Activated T-helper 2 cell treated with anti-CD3 and anti-CD28 coated beads, Interferon-gamma antibody, Interleukin-2, Interleukin-4, amounts not matched to agents 10 μg/mL and 5 μg/mL and 100 μg/mL, durations not matched to agents 14 hours and 24 hours and 36 hours (primary cell): ENCODE measurements around the gene OCA2. TPM values are rescaled to one million over a fixed set of nuclear protein-coding genes. Genes with fewer than 3 reads are reported as not detected.
"Not testable (repeated sequence)": the region's sequence is repeated elsewhere in the genome, so short reads cannot be mapped to it uniquely, and the experiment has no call there.

Experiments
- DNase-seq: peaks from one replicate; pipeline ENCODE4 v3.0.0; 2021; ENCODE audit warnings: low spot score
- H3K27ac Mint-ChIP-seq: one replicate; pipeline ENCODE4 v1.8.0; 2021; ENCODE audit warnings: mixed read lengths
- H3K27me3 Mint-ChIP-seq: one replicate; pipeline ENCODE4 v1.8.0; 2021; ENCODE audit warnings: low read depth, mixed read lengths
- H3K36me3 Mint-ChIP-seq: one replicate; pipeline ENCODE4 v1.8.0; 2021; ENCODE audit warnings: low read depth, mixed read lengths
- H3K4me1 Mint-ChIP-seq: one replicate; pipeline ENCODE4 v1.8.0; 2021; ENCODE audit warnings: low read depth, mixed read lengths
- H3K4me3 Mint-ChIP-seq: one replicate; pipeline ENCODE4 v1.8.0; 2021; ENCODE audit warnings: low read depth, mild to moderate bottlenecking, moderate library complexity, mixed read lengths
- H3K9me3 Mint-ChIP-seq: one replicate; pipeline ENCODE4 v1.8.0; 2021; ENCODE audit warnings: mixed read lengths
- intact Hi-C: fragments of 100-400 bp; cut with micrococcal nuclease; formaldehyde crosslinking; loops from one replicate; pipeline ENCODE4 v1.15.1; 2023
- total RNA-seq: library from RNA; stranded (reverse); gene quantifications from 2 replicates; pipeline ENCODE4 v1.2.3, GENCODE V29; 2022

OCA2 gene
- total RNA-seq, 1 donor from 2014 or later: not detected

GRCh38 chr15:28128031-28128430 lies 28.9 kb upstream of the OCA2 start:
- Mint-ChIP-seq H3K4me1 (peaks cover 2% of the 10 kb centered on the region), H3K36me3 (peaks cover 11% of the 10 kb centered on the region), H3K27me3 (no peaks in the 10 kb centered on the region), H3K9me3 (no peaks in the 10 kb centered on the region), H3K27ac (no peak overlapping the region), H3K4me3 (no peak overlapping the region)
- no peak for DNase-seq
- intact Hi-C loops: no loop called here

- Mint-ChIP-seq H3K9me3 (no peaks in the 10 kb centered on the region), H3K27me3 (no peaks in the 10 kb centered on the region), H3K36me3 (peaks cover 11% of the 10 kb centered on the region), H3K4me3 (no peak overlapping the region), H3K4me1 (no peaks in the 10 kb centered on the region), H3K27ac (no peak overlapping the region)
- DNase-seq: no peak
- intact Hi-C loops: no loop called here
Observed at GRCh38 chr15:28127036-28127435, 27.9 kb upstream of the OCA2 start.

GRCh38 chr15:28125673-28126651 lies 26.8 kb upstream of the OCA2 start:
- no peak for DNase-seq
- Mint-ChIP-seq H3K9me3 (no peaks in the 10 kb centered on the region), H3K4me1 (no peaks in the 10 kb centered on the region), H3K27me3 (no peaks in the 10 kb centered on the region), H3K36me3 (peaks cover 13% of the 10 kb centered on the region), H3K4me3 (no peak overlapping the region), H3K27ac (no peak overlapping the region)
- intact Hi-C loops: no loop called here

DNA sequence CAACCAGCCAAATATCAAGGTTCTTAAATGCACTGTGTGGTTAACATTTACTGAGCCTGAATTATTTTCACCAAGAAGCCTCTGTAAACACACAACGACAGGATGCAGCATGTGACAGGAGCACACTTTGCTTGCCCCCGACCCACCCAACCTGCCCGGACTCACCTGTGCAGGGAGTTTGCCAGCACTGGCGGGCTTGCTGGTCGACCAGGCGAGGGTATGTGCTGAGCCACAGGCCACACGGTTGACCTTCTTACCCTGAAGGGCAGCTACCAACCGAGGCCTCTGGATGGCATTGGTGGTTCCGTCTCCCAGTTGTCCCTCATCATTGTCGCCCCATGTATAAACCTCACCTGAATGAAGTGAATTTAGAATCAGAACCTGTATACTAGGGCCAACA lies 25.7 kb upstream of the OCA2 start:
- Mint-ChIP-seq H3K27ac (no peak overlapping the region), H3K36me3 (peaks cover 22% of the 10 kb centered on the region), H3K4me3 (no peak overlapping the region), H3K9me3 (no peaks in the 10 kb centered on the region), H3K4me1 (no peaks in the 10 kb centered on the region), H3K27me3 (no peaks in the 10 kb centered on the region)
- DNase-seq: no peak
- intact Hi-C loops: no loop called here

DNA sequence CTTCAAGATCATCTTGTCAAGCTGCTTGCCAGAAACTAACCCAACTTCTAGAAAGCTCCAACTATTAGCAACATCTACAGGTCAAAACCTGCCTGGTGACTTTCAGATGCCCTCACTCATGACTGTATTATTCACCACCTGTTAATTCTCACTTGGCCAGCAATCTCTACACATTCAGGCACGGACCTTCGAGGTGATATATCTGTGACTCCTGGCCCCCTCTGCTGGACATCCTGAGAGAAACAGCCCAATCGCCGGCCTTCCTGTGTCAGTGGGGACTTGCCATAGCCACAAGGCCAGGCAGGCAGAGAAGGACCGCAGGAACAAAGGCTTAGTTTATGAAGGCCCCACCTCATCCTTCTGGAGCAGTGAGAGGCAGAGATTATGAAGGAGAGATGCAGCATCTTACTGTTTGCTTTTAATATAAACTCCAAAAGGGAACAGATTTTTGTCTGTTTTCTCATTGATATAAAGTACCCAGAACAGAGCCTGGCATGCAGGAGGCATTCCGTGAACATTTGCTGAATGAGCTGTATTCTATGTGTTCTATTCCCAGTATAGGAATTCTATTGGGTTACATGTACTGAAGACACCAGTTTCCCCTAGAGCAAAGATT lies 24.4 kb upstream of the OCA2 start:
- intact Hi-C loops: loop anchor here (1.0 kb wide), 1 partner anchor 37 kb away; no protein-coding TSS in a partner anchor
- H3K27ac Mint-ChIP-seq: no peak overlapping the region
- H3K36me3 Mint-ChIP-seq: peaks cover 22% of the 10 kb centered on the region
- H3K27me3 Mint-ChIP-seq: no peaks in the 10 kb centered on the region
- DNase-seq: no peak
- no peak overlapping the region for H3K4me3 Mint-ChIP-seq
- no peaks in the 10 kb centered on the region for H3K4me1 Mint-ChIP-seq
- H3K9me3 Mint-ChIP-seq: no peaks in the 10 kb centered on the region

DNA sequence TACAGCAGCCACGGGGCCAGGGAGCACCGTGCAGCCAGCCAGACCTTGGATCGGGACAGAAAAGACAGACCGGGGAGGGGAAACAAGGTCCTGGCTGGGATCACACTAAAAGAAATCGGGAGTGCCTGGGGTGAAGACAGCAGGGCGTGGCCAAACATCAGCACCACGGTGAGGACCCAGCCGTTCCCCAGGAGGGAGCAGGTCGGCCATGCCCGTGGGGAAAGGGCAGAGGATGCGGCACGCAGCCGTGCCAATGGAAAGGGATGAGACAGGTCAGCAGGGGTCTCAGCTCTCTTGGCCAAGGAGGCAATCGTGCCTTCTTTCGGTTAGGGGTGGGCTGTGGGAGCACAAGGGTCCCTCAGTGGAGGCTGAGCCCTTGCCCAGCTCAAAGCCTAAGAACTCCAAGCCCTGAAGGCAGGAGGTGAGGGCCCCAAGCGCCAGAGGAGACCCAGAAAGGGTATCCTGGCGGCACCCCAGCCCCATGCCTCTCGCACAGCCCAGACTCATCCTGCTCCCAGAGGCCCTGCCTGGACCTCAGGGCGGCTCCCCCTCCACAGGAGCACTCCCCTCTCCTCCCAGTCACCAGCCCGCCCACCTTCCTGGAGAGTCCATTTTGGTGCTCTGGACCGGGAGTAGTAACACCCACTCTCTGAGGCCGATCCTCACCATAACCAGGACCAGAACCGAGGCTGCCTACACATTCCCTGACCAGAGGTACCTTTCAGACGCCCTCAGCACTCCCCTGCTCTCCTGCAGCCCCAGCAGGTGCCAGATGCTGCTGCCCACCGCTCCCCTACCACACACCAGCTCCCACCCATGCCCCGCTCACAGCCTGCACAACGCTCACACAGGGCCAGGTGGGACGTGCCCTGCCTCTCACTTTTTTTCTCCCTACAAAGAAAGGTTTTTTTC lies 23.2 kb upstream of the OCA2 start:
- Mint-ChIP-seq H3K4me1 (no peaks in the 10 kb centered on the region), H3K27me3 (no peaks in the 10 kb centered on the region), H3K36me3 (peaks cover 25% of the 10 kb centered on the region), H3K27ac (no peak overlapping the region), H3K4me3 (no peak overlapping the region), H3K9me3 (no peaks in the 10 kb centered on the region)
- DNase-seq: no peak
- intact Hi-C loops: no loop called here

- H3K9me3 Mint-ChIP-seq, H3K27ac Mint-ChIP-seq, H3K27me3 Mint-ChIP-seq, DNase-seq, H3K4me3 Mint-ChIP-seq, H3K4me1 Mint-ChIP-seq, intact Hi-C loops: not testable (repeated sequence)
- H3K36me3 Mint-ChIP-seq: peaks cover 26% of the 10 kb centered on the region
Observed at GRCh38 chr15:28121577-28121976, 22.5 kb upstream of the OCA2 start.

- intact Hi-C loops: no loop called here
- H3K4me1 Mint-ChIP-seq: no peaks in the 10 kb centered on the region
- no peak overlapping the region for H3K27ac Mint-ChIP-seq
- H3K36me3 Mint-ChIP-seq: peaks cover 30% of the 10 kb centered on the region
- H3K9me3 Mint-ChIP-seq: no peaks in the 10 kb centered on the region
- no peak for DNase-seq
- no peaks in the 10 kb centered on the region for H3K27me3 Mint-ChIP-seq
- H3K4me3 Mint-ChIP-seq: no peak overlapping the region
Observed at GRCh38 chr15:28120359-28120640, 21.2 kb upstream of the OCA2 start.

- H3K27me3 Mint-ChIP-seq: no peaks in the 10 kb centered on the region
Observed at GRCh38 chr15:28118531-28118930, 19.4 kb upstream of the OCA2 start.

GRCh38 chr15:28118083-28118482 lies 19.0 kb upstream of the OCA2 start:
- Mint-ChIP-seq H3K36me3 (peaks cover 32% of the 10 kb centered on the region), H3K4me1 (no peaks in the 10 kb centered on the region), H3K4me3 (no peak overlapping the region), H3K27me3 (no peaks in the 10 kb centered on the region), H3K27ac (no peak overlapping the region), H3K9me3 (no peaks in the 10 kb centered on the region)
- intact Hi-C loops: no loop called here
- DNase-seq: no peak

More at GRCh38 chr15:28118531-28118930, 19.4 kb upstream of the OCA2 start:
- no peak overlapping the region for H3K27ac Mint-ChIP-seq
- intact Hi-C loops: no loop called here
- peaks cover 34% of the 10 kb centered on the region for H3K36me3 Mint-ChIP-seq
- no peak for DNase-seq
- no peaks in the 10 kb centered on the region for H3K9me3 Mint-ChIP-seq
- H3K4me1 Mint-ChIP-seq: no peaks in the 10 kb centered on the region
- no peak overlapping the region for H3K4me3 Mint-ChIP-seq

- peaks cover 37% of the 10 kb centered on the region for H3K36me3 Mint-ChIP-seq
- intact Hi-C loops: no loop called here
Observed at GRCh38 chr15:28117432-28117990, 18.4 kb upstream of the OCA2 start.

DNA sequence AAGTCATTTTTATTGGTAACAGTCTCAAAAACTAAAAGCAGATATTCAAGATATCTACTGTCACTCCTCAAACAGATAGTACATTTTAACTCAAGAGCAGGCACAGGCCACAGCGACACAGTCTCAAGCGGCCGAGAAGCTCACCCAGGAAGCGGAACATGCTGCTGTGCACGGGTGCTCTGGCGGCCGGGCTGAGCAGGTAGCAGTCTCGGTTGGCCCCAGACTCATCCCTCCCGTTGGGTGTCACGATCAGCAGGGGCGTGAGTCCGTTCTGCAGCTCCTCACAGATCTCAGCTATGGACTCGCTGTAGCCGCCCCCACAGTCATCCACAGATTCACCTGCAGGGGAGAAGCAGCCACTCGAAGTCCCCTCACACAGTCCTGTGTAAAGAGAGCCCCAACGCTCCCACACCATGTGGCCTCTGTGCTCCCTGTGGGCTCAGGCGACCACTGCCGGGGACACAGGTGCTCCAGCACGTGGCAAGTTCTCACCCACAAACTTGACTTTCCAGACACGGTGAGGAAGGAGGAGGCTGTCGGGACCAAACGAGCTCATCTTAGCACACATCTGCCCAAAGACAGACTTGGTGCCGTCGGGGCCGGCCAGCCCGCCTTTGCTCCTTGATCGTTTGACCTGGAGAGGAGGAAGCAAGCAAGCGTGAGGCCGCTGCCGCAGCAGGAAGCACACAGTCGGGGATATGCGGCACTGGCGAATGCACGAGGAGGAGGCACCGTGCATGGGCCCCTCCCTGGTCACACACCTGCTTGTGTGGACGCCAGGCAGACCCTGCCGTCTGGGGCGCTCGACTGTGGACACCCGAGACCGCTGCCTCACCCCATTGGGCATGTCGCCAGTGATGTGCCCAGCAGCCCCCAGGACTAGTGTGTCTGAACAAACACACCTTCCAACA lies 17.7 kb upstream of the OCA2 start:
- Mint-ChIP-seq H3K36me3 (peaks cover 45% of the 10 kb centered on the region), H3K9me3 (no peaks in the 10 kb centered on the region), H3K27ac (no peak overlapping the region), H3K27me3 (no peaks in the 10 kb centered on the region), H3K4me1 (no peaks in the 10 kb centered on the region), H3K4me3 (no peak overlapping the region)
- DNase-seq: no peak
- intact Hi-C loops: no loop called here

More at GRCh38 chr15:28117432-28117990, 18.4 kb upstream of the OCA2 start:
- DNase-seq: no peak
- Mint-ChIP-seq H3K27ac (no peak overlapping the region), H3K4me1 (no peaks in the 10 kb centered on the region), H3K9me3 (no peaks in the 10 kb centered on the region), H3K27me3 (no peaks in the 10 kb centered on the region), H3K4me3 (no peak overlapping the region)
